Measurements from ENCODE around the gene XIAP. TPM values are rescaled to one million over a fixed set of nuclear protein-coding genes. Genes with fewer than 3 reads are reported as not detected.
"Not testable (repeated sequence)": the region's sequence is repeated elsewhere in the genome, so short reads cannot be mapped to it uniquely, and the experiment has no call there.

Gene XIAP
- polyA plus RNA-seq, 1 experiment = 12.5 TPM

GRCh38 chrX:123822965-123823364, 36.9 kb upstream of the XIAP start:
- DNase-seq (ENCODE audit: low read depth) = no peak
- CTCF ChIA-PET = interaction anchor here (1.1 kb wide), 1 partner anchor 45 kb away, joined by 3 read pairs; no protein-coding TSS in a partner anchor
- Histone ChIP-seq H3K4me3 (ENCODE audit: low read depth, low read length) (no peak overlapping the region), H3K27me3 (ENCODE audit: control insufficient read depth, insufficient read depth, low read length) (no peaks in the 10 kb centered on the region), H3K36me3 (ENCODE audit: control insufficient read depth, insufficient read depth, low read length) (no peaks in the 10 kb centered on the region)
- POLR2A ChIA-PET = no interaction called here
- no peak for TF ChIP-seq CTCF (IDR thresholded peaks at IDR 0.05; ENCODE audit: insufficient read depth, low read depth, low read length)

- ChIA-PET POLR2A (no interaction called here), CTCF (no interaction called here)
- TF ChIP-seq CTCF (IDR thresholded peaks at IDR 0.05; ENCODE audit: insufficient read depth, low read depth, low read length) = no peak
Measured at GRCh38 chrX:123830309-123830708, 29.5 kb upstream of the XIAP start.

GRCh38 chrX:123833387-123833786, 26.5 kb upstream of the XIAP start:
- no peaks in the 10 kb centered on the region; the same call in 1 of the 2 replicates for H3K27me3 ChIP-seq (ENCODE audit: control insufficient read depth, insufficient read depth, low read length)
- no peak for DNase-seq (ENCODE audit: low read depth)
- peak; percentile 65 for TF ChIP-seq CTCF (IDR thresholded peaks at IDR 0.05; ENCODE audit: insufficient read depth, low read depth, low read length)
- ChIA-PET CTCF (interaction anchor here (0.7 to 3.8 kb wide), 13 partner anchors 9 to 488 kb away, joined by 3 to 15 read pairs (median 5); no protein-coding TSS in a partner anchor), POLR2A (no interaction called here)
- H3K36me3 ChIP-seq (ENCODE audit: control insufficient read depth, insufficient read depth, low read length) = no peaks in the 10 kb centered on the region
- no peak overlapping the region for H3K4me3 ChIP-seq (ENCODE audit: low read depth, low read length)

More at GRCh38 chrX:123830309-123830708, 29.5 kb upstream of the XIAP start:
- H3K4me3 ChIP-seq (ENCODE audit: low read depth, low read length) = no peak overlapping the region
- DNase-seq (ENCODE audit: low read depth) = no peak
- no peaks in the 10 kb centered on the region; the same call in 1 of the 2 replicates for H3K27me3 ChIP-seq (ENCODE audit: control insufficient read depth, insufficient read depth, low read length)
- H3K36me3 ChIP-seq (ENCODE audit: control insufficient read depth, insufficient read depth, low read length) = no peaks in the 10 kb centered on the region

GRCh38 chrX:123834116-123834515, 25.7 kb upstream of the XIAP start:
- H3K36me3 ChIP-seq (ENCODE audit: control insufficient read depth, insufficient read depth, low read length) = no peaks in the 10 kb centered on the region
- no peak overlapping the region for H3K4me3 ChIP-seq (ENCODE audit: low read depth, low read length)
- TF ChIP-seq CTCF (IDR thresholded peaks at IDR 0.05; ENCODE audit: insufficient read depth, low read depth, low read length) = no peak
- no peaks in the 10 kb centered on the region; the same call in 1 of the 2 replicates for H3K27me3 ChIP-seq (ENCODE audit: control insufficient read depth, insufficient read depth, low read length)
- no peak for DNase-seq (ENCODE audit: low read depth)
- ChIA-PET CTCF (interaction anchor here (0.6 to 3.8 kb wide), 13 partner anchors 16 to 489 kb away, joined by 3 to 15 read pairs (median 5); no protein-coding TSS in a partner anchor), POLR2A (no interaction called here)

GRCh38 chrX:123835661-123836371, 24.0 kb upstream of the XIAP start:
- no peaks in the 10 kb centered on the region for H3K36me3 ChIP-seq (ENCODE audit: control insufficient read depth, insufficient read depth, low read length)
- no peak overlapping the region for H3K4me3 ChIP-seq (ENCODE audit: low read depth, low read length)
- CTCF ChIA-PET = interaction anchor here (0.9 to 3.8 kb wide), 4 partner anchors 17 to 58 kb away, joined by 3 to 15 read pairs (median 3); no protein-coding TSS in a partner anchor
- H3K27me3 ChIP-seq (ENCODE audit: control insufficient read depth, insufficient read depth, low read length) = no peaks in the 10 kb centered on the region; the same call in 1 of the 2 replicates
- POLR2A ChIA-PET = interaction anchor here (0.5 kb wide), 1 partner anchor 142 kb away, joined by 5 read pairs; no protein-coding TSS in a partner anchor
- TF ChIP-seq CTCF (IDR thresholded peaks at IDR 0.05; ENCODE audit: insufficient read depth, low read depth, low read length) = no peak
- DNase-seq (ENCODE audit: low read depth) = no peak

GRCh38 chrX:123845129-123845528, 14.7 kb upstream of the XIAP start:
- H3K4me3 ChIP-seq (ENCODE audit: low read depth, low read length); H3K27me3 ChIP-seq (ENCODE audit: control insufficient read depth, insufficient read depth, low read length); CTCF ChIA-PET; DNase-seq (ENCODE audit: low read depth); POLR2A ChIA-PET; H3K36me3 ChIP-seq (ENCODE audit: control insufficient read depth, insufficient read depth, low read length): not testable (repeated sequence)

Measured in BJ (cell line).